Hepatic stellate cell (primary cell): ENCODE data around the gene DMTF1.
"Not testable (repeated sequence)": the region's sequence is repeated elsewhere in the genome, so short reads cannot be mapped to it uniquely, and the experiment has no call there.

Experiments used
- DNase-seq: peaks from one replicate; pipeline ENCODE4 v3.0.0; 2011; ENCODE audit warnings: low spot score

DMTF1 gene

GRCh38 chr7:87152112-87152896, at the start of gene DMTF1:
Gene DMTF1 (plus strand): TSS chr7:87152453. CDS start chr7:87164942, 12,489 bp downstream.
- DNase-seq = peak; percentile 89

GRCh38 chr7:87105401-87105800, 46.9 kb upstream of the DMTF1 start:
- no peak for DNase-seq

GRCh38 chr7:87106974-87107612, 45.2 kb upstream of the DMTF1 start:
- DNase-seq = no peak

- no peak for DNase-seq
Observed at GRCh38 chr7:87107949-87108776, 44.1 kb upstream of the DMTF1 start.

- peak; percentile 25 for DNase-seq
Observed at GRCh38 chr7:87110778-87111177, 41.5 kb upstream of the DMTF1 start.

GRCh38 chr7:87111877-87112276, 40.4 kb upstream of the DMTF1 start:
- no peak for DNase-seq

- no peak for DNase-seq
Observed at GRCh38 chr7:87113077-87113476, 39.2 kb upstream of the DMTF1 start.

GRCh38 chr7:87113904-87114303, 38.3 kb upstream of the DMTF1 start:
- not testable (repeated sequence) for DNase-seq

GRCh38 chr7:87115772-87116171, 36.5 kb upstream of the DMTF1 start:
- not testable (repeated sequence) for DNase-seq

GRCh38 chr7:87116315-87116714, 35.9 kb upstream of the DMTF1 start:
- no peak for DNase-seq

- DNase-seq = no peak
Observed at GRCh38 chr7:87119581-87119980, 32.7 kb upstream of the DMTF1 start.

GRCh38 chr7:87123105-87123504, 29.1 kb upstream of the DMTF1 start:
- no peak for DNase-seq

- DNase-seq = no peak
Observed at GRCh38 chr7:87127019-87127418, 25.2 kb upstream of the DMTF1 start.

- no peak for DNase-seq
Observed at GRCh38 chr7:87128861-87129267, 23.4 kb upstream of the DMTF1 start.

GRCh38 chr7:87129332-87129731, 22.9 kb upstream of the DMTF1 start:
- DNase-seq = no peak

GRCh38 chr7:87129848-87130247, 22.4 kb upstream of the DMTF1 start:
- no peak for DNase-seq

GRCh38 chr7:87131771-87132170, 20.5 kb upstream of the DMTF1 start:
- no peak for DNase-seq

GRCh38 chr7:87137271-87137670, 15.0 kb upstream of the DMTF1 start:
- no peak for DNase-seq

GRCh38 chr7:87139514-87139913, 12.7 kb upstream of the DMTF1 start:
- DNase-seq = no peak

GRCh38 chr7:87140271-87140748, 11.9 kb upstream of the DMTF1 start:
- no peak for DNase-seq

GRCh38 chr7:87144173-87144657, 8.0 kb upstream of the DMTF1 start:
- DNase-seq = no peak

- DNase-seq = no peak
Observed at GRCh38 chr7:87146740-87147386, 5.4 kb upstream of the DMTF1 start.
